Esophagus mucosa (tissue), 1 donor: ENCODE measurements around the gene VSTM2B. TPM values are rescaled to one million over a fixed set of nuclear protein-coding genes. Genes with fewer than 3 reads are reported as not detected.
"Not testable (repeated sequence)": the region's sequence is repeated elsewhere in the genome, so short reads cannot be mapped to it uniquely, and the experiment has no call there.

Source experiments
- ATAC-seq: fragments of 200-7000 bp; cut with Tn5 transposase; one replicate; pipeline ENCODE4 v1.9.1; 2020
- total RNA-seq: library from RNA; stranded (reverse); gene quantifications from one replicate; pipeline ENCODE4 v1.2.4, GENCODE V29; 2023
- donor health status: DM: yes; HTN: yes; CAD: no.

The VSTM2B gene
- total RNA-seq, 1 donor from 2014 or later = not detected

DNA sequence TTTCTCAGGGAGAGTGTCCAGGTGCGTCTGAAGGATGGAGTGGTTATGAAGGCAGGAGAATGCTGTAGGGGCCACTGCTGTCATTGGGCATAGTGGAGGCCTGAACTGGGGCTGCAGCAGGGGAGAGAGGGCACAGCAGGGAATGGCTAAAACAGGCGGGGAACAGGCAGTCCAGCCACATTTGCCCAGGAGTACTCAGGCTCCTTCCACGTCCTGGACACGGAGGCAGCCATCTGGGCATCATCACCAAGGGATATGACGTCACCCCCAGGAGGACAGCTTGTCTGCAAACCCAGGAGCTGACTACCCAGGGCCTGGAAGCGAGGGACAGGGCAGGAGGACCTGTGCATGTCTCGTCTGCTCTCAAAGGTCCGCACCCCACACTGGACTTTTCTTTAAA is 22.2 kb downstream of the VSTM2B start:
- ATAC-seq = no peak

DNA sequence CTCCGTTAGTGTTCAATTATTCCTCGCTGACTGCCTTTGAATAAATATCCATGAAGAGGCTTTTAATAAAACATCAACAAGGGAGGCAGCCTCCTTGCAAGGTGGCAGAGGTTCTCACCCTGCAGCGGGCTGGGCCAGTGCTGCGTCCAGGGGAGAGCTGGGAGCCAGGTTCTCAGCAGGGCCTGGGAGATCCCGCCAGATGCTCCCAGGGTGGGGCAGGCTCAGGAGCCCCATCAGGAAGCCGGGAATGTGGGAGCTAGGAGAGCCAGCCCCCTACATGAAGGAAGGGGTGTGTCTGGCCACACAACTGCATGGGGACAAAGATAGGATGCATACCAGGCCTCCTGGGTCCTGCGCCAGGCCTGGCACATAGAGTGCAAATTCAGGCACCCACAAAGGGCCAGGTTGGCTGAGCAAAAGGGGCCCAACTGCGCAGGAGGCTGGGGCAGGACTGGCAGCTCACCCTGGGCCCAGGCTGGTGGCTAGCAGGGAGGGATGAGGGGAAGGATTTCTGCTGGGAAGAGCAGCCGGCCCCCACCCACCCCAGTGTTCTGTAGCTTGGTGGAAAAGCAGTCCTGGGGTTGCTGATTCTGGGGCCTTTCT is 22.8 kb downstream of the VSTM2B start:
- no peak for ATAC-seq

DNA sequence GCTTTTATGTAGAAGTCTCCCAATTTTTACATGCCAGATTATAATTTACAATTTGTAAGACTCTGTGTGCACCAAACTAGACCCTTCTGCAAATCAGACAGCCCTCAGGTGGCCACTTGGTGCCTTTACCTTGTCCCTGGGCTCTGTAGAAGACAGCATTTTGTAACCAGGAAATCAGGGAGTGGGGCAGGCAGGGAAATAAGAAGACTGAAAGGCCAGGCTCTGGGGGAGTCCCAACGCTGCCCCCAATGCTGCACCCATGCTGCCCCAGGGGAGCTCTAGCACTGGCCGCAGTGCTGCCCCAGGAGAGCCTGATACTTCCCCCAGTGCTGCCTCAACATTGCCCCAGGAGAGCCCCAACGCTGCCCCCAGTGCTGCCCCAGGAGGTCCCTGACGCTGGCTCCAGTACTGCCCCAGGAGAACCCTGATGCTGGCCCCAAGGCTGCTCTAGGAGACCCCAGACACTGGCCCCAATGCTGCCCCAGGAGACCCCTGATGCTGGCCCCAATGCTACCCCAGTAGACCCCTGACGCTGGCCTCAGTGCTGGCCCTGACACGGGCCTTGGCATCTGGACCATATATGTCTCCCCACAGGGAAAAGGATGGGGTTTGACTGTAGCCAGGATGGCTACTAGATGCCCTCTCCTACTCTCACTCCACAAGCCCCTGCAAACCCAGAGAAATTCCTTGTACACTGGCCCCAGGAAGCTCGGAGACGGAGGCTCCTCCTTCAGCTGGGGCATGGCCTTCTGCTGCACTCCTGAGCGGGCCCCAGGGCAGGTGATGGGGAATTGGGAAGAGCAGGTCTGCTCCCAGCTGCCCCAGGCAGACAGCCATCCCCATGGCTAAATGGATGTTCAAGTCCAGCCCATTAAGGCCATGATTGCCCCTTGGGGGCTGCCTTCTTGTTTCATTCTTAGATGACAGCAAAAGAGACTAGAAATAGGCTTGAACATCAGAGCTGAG is 23.6 kb downstream of the VSTM2B start:
- ATAC-seq = no peak

DNA sequence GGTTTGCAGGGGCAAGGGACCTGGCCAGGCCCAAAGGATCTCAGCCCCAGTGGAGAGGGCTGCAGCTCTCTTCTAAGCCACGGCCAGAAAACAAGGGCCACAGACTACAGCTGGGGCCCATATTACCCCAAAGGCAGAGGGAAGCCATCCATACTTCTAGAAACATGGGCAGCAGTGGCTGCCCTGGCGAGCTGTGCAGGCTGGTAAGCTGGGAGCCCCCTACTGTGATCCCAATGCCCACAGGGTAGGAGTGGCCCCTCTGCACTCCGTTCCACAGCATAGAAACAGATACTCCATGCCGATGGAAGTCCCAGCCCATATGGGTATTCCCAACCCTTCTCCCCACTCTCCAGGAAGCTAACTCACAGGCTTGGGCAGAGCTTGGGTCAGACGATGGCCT is 25.1 kb downstream of the VSTM2B start:
- ATAC-seq = no peak

DNA sequence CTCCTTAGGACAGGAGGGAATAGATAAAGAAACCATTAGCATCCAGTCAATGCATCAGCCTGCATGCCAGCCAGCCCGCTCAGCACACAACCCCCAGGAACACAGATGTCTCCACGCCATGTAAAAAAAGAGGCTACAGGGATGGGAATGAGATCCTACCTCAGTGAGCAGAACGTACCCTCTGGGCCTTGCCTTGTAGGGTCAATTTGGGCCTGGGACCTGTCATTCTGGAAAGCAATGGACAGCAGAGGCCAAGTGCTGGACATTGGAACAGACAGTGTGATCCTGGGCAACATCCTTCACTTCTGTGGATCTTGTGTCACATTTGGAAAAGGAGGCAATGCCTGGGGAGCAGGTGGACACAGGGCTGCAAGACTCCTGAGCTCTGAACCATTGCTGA is 26.0 kb downstream of the VSTM2B start:
- no peak for ATAC-seq

GRCh38 chr19:29552454-29553280 is 26.9 kb downstream of the VSTM2B start:
- ATAC-seq = no peak

DNA sequence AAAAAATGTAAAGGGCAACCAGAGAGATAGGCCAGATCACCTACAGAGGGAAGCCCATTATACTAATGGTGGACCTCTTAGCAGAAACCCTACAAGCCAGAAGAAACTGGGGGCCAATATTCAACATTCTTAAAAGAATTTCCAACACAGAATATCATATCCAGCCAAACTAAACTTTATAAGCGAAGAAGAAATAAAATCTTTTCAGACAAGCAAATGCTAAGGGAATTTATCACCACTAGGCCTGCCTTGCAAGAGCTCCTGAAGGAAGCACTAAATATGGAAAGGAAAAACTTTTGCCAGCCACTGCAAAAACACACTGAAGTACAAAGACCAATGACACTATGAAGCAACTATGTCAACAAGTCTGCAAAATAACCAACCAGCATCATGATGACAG is 28.4 kb downstream of the VSTM2B start:
- ATAC-seq = no peak

GRCh38 chr19:29559110-29559509 is 33.3 kb downstream of the VSTM2B start:
- ATAC-seq = not testable (repeated sequence)

DNA sequence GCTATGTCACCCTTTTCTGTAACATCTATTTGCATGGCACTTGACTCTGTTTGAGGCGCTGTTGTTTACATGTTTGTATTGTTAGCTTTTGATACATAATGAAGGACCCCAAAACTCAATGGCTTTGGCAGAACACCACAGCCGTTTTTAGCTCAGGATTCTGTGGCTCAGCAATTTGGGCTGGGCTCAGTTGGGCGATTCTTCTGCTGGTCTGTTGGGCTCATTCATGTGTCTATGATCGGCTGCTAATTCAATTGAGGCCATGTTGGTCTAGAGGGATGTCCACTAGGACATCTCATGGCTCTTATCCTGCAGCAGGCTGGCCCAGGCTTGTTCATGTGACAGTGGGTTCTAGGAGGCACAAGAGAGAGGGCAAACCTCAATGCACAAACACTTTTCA is 33.9 kb downstream of the VSTM2B start:
- no peak for ATAC-seq

- ATAC-seq = no peak
These were observed 34.7 kb downstream of the VSTM2B start for GRCh38 chr19:29560313-29561075.

DNA sequence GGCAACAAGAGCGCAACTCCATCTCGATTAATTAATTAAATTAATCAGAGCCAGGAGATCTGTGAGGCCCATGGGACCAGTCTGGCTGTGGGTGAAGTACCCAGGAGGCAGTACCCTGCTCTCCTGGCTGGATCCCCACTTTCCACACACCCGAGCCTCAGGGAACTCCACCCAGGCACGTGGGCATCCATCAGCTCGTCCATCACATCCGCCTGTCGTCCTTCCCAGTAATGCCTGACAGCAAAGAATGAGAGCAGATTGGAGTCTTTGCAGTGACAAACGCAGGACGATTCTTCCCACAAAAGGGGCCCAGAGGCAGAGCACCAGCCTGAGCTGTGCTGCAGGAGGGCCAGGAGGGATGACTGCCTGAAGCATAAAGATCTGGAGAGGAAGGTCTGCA is 35.8 kb downstream of the VSTM2B start:
- no peak for ATAC-seq

GRCh38 chr19:29562299-29563297 is 36.8 kb downstream of the VSTM2B start:
- no peak for ATAC-seq

- ATAC-seq = no peak
These were observed 37.8 kb downstream of the VSTM2B start for GRCh38 chr19:29563486-29564101.

- ATAC-seq = no peak
These were observed 38.8 kb downstream of the VSTM2B start for GRCh38 chr19:29564574-29565005.

DNA sequence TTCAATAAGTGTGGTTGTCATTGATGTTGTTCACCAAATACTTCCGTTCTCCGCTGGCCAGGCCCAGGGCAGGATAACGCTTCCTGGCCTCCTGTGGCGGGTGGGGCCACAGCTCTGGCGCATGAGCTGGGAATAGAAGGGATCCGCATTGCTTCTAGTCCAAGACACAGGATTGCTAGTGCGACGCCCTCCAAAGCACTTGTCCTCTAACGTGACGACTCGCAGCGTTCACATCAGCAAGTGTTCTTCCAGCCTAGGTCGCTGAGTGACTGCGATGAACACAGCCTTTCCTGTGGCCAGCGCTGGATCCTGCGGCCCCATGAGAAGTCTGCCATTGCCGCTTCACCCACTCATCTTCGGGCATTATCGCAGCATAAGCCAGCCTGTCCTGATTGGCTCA is 39.4 kb downstream of the VSTM2B start:
- ATAC-seq = no peak

GRCh38 chr19:29566496-29567054 is 40.8 kb downstream of the VSTM2B start:
- ATAC-seq = no peak

- ATAC-seq = no peak
These were observed 41.6 kb downstream of the VSTM2B start for GRCh38 chr19:29567366-29567915.

DNA sequence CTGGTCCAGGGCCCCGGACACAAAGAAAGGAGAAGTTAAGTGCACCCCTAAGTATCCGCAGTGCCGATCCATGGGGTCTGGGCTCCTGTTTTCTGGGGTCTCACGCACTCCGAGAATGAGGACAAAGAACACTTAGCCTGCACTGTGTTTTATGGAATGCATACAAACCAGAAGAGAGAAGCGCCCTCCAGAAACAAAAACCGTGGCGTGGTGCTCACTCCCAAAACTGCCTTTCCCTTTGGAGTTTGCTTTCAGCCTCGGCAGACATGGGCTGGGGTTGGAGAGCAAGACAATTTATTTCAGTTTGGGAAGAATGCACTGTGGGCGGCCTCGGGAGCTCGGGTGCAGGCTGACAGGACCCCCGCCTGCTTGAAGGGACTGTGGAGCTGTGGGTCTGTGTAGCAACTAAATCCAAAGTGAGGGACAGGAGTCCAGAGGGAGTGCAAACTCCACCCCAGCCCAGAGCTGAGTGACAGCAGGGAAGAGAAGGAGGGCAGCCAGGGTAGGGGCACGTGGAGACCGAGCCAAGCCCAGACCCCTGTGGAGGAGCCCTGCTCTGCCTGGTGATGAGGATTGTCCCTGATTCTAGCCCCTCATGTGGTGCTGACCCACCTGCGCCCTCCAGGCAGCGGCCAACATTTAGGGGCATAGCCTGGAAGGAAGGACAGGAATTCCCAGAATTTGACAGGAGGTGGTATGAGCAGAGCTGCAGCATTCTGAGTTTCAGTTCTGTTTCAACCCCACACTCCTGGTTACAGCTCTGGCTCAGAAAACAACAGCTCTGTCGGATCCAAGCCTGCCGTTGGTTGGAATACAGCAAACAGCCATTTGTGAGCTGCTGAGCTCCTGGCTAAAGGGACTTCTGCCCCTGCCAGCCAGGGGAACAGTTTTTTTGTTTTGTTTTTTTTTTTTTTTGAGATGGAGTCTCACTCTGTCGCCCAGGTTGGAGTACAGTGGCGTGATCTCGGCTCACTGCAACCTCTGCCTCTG is 42.5 kb downstream of the VSTM2B start:
- ATAC-seq = no peak
